ENCODE results near the gene AKAP6. TPM values are rescaled to one million over a fixed set of nuclear protein-coding genes. Genes with fewer than 3 reads are reported as not detected.

Gene AKAP6
- total and polyA plus RNA-seq, 2 experiments from 2014 or later, result 0.38 to 0.42 TPM

- Mint-ChIP-seq H3K27ac (no peak overlapping the region), H3K4me3 (no peak overlapping the region), H3K36me3 (ENCODE audit: low read depth) (no peaks in the 10 kb centered on the region), H3K4me1 (peaks cover 26% of the 10 kb centered on the region; the same call in 2 of the 3 replicates), H3K27me3 (ENCODE audit: insufficient read depth, low read depth, poor library complexity) (peaks cover 2% of the 10 kb centered on the region), H3K9me3 (no peaks in the 10 kb centered on the region)
- Histone ChIP-seq H2AFZ (no peak overlapping the region), H3F3A (replicated peaks; ENCODE audit: low read depth) (no peaks in the 10 kb centered on the region), H4K20me1 (replicated peaks; ENCODE audit: insufficient read depth) (no peaks in the 10 kb centered on the region), H3K27me3 (ENCODE audit: insufficient read depth) (no peaks in the 10 kb centered on the region), H3K4me1 (ENCODE audit: insufficient read depth) (peaks cover 22% of the 10 kb centered on the region; the same call in 1 of the 2 replicates), H3K27ac (ENCODE audit: low read depth) (no peak overlapping the region), H3K9me2 (ENCODE audit: insufficient read depth) (no peaks in the 10 kb centered on the region), H3K79me2 (replicated peaks; ENCODE audit: insufficient read depth) (no peaks in the 10 kb centered on the region), H3K36me3 (ENCODE audit: insufficient read depth) (no peaks in the 10 kb centered on the region), H3K4me3 (no peak overlapping the region), H3K4me2 (no peak overlapping the region)
- no peak for ATAC-seq
- TF ChIP-seq JUNB (IDR thresholded peaks at IDR 0.05; ENCODE audit: unreplicated experiment), result no peak
- TF ChIP-seq, protein P1, sequence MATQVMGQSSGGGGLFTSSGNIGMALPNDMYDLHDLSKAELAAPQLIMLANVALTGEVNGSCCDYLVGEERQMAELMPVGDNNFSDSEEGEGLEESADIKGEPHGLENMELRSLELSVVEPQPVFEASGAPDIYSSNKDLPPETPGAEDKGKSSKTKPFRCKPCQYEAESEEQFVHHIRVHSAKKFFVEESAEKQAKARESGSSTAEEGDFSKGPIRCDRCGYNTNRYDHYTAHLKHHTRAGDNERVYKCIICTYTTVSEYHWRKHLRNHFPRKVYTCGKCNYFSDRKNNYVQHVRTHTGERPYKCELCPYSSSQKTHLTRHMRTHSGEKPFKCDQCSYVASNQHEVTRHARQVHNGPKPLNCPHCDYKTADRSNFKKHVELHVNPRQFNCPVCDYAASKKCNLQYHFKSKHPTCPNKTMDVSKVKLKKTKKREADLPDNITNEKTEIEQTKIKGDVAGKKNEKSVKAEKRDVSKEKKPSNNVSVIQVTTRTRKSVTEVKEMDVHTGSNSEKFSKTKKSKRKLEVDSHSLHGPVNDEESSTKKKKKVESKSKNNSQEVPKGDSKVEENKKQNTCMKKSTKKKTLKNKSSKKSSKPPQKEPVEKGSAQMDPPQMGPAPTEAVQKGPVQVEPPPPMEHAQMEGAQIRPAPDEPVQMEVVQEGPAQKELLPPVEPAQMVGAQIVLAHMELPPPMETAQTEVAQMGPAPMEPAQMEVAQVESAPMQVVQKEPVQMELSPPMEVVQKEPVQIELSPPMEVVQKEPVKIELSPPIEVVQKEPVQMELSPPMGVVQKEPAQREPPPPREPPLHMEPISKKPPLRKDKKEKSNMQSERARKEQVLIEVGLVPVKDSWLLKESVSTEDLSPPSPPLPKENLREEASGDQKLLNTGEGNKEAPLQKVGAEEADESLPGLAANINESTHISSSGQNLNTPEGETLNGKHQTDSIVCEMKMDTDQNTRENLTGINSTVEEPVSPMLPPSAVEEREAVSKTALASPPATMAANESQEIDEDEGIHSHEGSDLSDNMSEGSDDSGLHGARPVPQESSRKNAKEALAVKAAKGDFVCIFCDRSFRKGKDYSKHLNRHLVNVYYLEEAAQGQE (IDR thresholded peaks at IDR 0.05; ENCODE audit: unreplicated experiment), result no peak
- no peak for TF ChIP-seq EZH2 (IDR thresholded peaks at IDR 0.05; ENCODE audit: low read depth, unreplicated experiment)
- TF ChIP-seq ZNF462 (CRISPR knock-in tag; IDR thresholded peaks at IDR 0.05), result no peak
- TF ChIP-seq ZNF114 (CRISPR knock-in tag; IDR thresholded peaks at IDR 0.05), result no peak
- TF ChIP-seq EZH2phosphoT487 (IDR thresholded peaks at IDR 0.05; ENCODE audit: unreplicated experiment), result no peak
- TF ChIP-seq, protein P2, sequence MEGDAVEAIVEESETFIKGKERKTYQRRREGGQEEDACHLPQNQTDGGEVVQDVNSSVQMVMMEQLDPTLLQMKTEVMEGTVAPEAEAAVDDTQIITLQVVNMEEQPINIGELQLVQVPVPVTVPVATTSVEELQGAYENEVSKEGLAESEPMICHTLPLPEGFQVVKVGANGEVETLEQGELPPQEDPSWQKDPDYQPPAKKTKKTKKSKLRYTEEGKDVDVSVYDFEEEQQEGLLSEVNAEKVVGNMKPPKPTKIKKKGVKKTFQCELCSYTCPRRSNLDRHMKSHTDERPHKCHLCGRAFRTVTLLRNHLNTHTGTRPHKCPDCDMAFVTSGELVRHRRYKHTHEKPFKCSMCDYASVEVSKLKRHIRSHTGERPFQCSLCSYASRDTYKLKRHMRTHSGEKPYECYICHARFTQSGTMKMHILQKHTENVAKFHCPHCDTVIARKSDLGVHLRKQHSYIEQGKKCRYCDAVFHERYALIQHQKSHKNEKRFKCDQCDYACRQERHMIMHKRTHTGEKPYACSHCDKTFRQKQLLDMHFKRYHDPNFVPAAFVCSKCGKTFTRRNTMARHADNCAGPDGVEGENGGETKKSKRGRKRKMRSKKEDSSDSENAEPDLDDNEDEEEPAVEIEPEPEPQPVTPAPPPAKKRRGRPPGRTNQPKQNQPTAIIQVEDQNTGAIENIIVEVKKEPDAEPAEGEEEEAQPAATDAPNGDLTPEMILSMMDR (conservative IDR thresholded peaks at IDR 0.05; ENCODE audit: low read depth in 2 of 2), result no peak
- no peak for TF ChIP-seq CREB1 (CRISPR knock-in tag; IDR thresholded peaks at IDR 0.05; ENCODE audit: low read depth)
- no peak for TF ChIP-seq ZNF331 (CRISPR knock-in tag; IDR thresholded peaks at IDR 0.05; ENCODE audit: low read depth)
- no peak for TF ChIP-seq STAT1 (IDR thresholded peaks at IDR 0.05; ENCODE audit: unreplicated experiment)
- TF ChIP-seq NANOG (IDR thresholded peaks at IDR 0.05; ENCODE audit: borderline replicate concordance), result no peak
- no peak for TF ChIP-seq POLR2AphosphoS5 (IDR thresholded peaks at IDR 0.05; ENCODE audit: low read depth)
- TF ChIP-seq ETS1 (IDR thresholded peaks at IDR 0.05), result no peak
- no peak for DNase-seq (ENCODE audit: low spot score)
Observed at GRCh38 chr14:32413967-32414640, 85.0 kb downstream of the AKAP6 start.

Data from GM23338 (cell line).